Stimulated activated CD8-positive, alpha-beta memory T cell treated with anti-CD3 and anti-CD28 coated beads, Interleukin-7, amount 100 ng/mL, for 48 hours (primary cell): ENCODE measurements around the gene PLOD1.
"Not testable (repeated sequence)": the region's sequence is repeated elsewhere in the genome, so short reads cannot be mapped to it uniquely, and the experiment has no call there.

Experiments used
- DNase-seq, 2 donors: peaks; one replicate each; pipeline ENCODE4 v3.0.0-alpha.2; 2020; ENCODE audit warnings: low read depth in 1 of 2; ENCODE audit errors: extremely low read depth in 1 of 2

PLOD1 gene

GRCh38 chr1:11938722-11939526 lies 4.4 kb downstream of the PLOD1 start:
- DNase-seq: no peak

DNA sequence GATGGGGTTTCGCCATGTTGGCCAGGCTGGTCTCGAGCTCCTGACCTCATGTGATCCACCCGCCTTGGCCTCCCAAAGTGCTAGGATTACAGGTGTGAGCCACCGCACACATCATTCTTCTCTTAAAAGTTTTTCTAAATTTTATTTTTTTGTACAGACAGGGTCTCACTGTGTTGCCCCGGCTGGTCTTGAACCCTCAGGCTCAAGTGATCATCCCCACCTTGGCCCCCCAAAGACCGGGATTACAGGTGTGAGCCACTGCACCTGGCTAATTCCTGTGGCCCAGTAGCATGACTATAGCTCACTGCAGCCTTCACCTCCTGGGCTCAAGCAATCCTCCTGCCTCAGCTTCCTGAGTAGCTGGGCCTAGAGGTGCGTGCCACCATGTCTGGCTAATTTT lies 5.3 kb downstream of the PLOD1 start:
- DNase-seq: not testable (repeated sequence)

DNA sequence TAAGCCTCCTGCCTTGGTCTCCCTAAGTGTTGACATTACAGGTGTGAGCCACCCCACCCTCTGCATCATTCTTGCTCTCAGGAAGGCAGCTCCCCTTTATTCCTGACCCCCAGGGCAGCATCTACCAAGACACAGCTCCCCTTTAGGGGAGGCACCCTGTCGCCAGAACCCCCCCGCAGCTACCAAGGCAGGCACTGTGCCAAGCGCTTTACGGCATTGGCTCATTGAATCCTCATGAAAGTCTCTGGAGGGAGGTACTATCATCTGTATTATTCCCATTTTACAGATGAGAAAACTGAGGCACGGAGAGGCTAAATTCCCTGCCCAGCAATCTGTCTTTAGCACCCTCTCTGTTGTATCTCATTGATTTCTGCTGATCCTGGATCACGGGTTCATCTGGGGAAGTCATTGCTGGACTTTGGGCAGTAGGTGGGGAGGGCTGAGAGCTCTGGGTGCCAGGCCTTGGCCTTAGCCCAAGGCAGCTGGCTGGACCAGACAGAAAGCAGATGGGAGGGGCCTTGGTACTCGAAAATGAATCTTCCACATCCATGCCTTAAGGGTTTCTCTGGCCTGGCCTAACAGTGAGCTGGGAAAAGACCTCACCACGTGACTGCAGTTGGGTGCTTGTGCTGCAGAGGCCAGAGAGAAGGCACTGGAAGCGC lies 5.9 kb downstream of the PLOD1 start:
- no peak for DNase-seq

- DNase-seq: no peak
Measured at GRCh38 chr1:11942280-11942679, 7.8 kb downstream of the PLOD1 start.

- DNase-seq: no peak
Measured at GRCh38 chr1:11943619-11944018, 9.1 kb downstream of the PLOD1 start.

DNA sequence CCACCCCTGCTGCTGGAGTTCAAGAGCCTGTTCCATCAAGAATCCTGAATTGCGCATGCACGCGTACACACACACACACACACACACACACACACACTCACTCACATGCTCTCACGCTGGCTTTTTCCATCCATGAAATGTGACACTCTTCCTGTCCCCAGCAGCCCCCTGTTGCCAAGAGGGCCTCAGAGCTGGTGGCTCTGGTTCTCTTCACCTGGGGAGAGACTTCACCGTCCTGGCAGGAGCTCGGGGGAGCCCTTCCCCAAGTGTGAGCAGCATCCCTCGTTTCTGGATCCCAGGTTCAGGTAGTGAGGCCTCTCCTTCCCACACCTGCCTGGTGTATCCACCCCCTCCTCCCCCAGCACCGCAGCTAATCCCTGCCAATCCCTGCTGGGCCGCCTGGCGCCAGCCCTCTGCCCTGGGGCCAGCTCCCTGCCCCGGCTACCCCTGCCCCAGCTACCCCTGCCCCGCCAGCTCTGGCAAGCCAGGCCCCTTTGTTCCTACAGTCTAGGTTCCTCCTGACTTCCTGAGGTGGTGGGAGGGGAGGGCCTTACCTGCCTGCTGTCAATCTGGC lies 9.9 kb downstream of the PLOD1 start:
- no peak for DNase-seq

DNA sequence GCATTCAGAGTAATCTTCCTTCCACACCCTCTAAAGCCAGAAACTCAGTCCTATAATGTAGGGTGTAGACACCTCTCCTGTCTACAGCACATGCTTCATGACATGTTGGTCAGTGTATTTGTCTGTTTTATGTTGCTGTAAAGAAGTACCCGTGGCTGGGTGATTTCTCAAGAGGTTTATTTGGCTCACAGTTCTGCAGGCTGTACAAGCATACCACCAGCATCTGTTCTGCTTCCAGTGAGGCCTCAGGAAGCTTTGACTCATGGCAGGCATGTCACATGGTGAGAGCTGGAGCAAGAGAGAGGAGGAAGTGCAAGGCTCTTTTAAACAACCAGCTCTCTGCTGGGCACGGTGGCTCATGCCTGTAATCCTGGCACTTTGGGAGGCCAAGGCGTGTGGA lies 12.1 kb downstream of the PLOD1 start:
- no peak for DNase-seq

DNA sequence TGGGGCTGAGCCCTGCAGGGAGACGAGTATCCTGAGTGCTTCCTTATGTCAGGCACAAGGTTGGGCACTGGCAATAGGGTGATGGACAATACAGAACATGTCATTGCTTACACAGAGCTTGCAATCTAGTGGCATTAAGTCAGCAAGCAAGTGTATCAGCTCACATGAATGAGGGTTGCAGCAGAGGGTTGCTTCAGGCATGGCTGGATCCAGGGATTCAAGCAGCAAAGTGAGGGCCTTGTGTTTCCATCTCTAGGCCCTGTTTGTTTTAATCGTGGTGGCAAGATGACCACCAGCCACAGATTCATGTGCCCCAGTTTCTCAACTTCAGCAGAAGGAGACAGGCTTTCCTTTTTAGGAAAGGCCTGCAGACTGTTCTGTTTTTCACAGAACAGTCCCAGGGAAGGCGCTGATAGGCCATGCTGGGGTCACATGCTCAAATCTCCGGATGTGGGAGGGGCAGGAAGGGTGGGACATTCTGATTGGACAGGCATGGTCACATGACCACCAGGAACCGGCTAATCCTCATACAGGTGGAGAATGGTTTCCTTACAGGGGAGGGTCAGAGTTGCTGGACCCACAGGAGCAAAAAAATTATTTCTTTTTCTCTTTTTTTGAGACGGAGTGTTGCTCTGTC lies 14.4 kb downstream of the PLOD1 start:
- DNase-seq: no peak

GRCh38 chr1:11951901-11952300 lies 17.4 kb downstream of the PLOD1 start:
- DNase-seq: no peak

GRCh38 chr1:11952455-11953109 lies 18.1 kb downstream of the PLOD1 start:
- DNase-seq: no peak

GRCh38 chr1:11955221-11955620 lies 20.7 kb downstream of the PLOD1 start:
- no peak for DNase-seq

DNA sequence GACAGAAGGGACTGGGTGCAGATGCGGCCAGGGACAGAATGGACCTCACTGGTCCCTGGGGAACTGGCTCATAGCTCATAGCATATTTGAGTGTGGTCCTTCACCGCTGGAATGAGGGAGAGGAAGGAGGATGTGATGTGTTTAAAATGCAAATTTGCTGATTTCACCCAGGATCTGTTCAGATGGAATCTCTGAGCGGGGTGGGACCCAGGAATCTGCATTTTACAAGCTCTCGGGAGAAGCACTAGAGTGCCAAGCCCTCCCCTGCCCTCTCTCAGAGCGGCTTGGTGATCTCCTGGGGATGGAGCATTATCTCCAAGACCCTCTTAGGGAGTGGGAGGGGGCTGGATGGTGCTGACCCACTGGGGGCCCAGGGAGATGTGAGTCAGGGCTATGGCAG lies 22.9 kb downstream of the PLOD1 start:
- no peak for DNase-seq

GRCh38 chr1:11957897-11958296 lies 23.4 kb downstream of the PLOD1 start:
- DNase-seq: no peak

DNA sequence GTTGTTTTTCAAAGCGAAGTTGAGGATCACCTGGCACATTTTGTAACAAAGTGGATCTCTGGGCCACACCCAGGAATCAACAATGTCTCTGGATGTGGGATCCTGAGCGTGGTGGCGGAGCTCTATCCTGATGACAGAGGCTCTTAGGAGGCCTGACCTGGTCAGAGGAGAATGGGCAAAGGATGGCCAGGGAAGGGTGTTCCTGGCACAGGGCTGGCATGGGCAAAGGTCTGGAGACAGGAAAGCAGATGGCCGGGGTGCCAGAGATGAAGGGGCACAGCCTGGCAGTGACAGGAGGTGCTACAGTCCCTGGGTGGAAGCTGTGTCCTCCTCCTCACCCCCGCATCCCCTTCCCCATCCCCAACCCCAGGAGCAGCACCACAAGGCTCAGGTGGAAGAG lies 25.8 kb downstream of the PLOD1 start:
- no peak for DNase-seq

DNA sequence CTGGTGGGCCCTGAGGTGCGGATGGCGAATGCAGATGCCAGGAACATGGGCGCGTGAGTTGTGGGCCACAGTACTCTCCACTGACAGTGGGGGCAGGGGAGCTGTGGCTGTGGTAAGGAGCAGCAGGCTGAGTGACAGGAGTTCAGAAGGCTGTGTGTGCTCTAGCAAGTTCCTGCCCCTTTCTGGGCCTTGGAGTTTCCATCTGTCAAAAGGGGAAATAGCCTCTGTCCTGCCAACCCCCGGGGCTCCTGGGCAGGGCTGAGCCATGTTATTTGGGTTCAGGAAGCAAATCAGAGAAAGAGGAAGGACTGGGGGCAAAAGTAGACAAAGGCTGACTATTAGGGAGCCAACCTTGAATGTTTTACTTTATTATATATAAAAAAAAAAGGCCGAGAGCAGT lies 26.2 kb downstream of the PLOD1 start:
- no peak for DNase-seq

DNA sequence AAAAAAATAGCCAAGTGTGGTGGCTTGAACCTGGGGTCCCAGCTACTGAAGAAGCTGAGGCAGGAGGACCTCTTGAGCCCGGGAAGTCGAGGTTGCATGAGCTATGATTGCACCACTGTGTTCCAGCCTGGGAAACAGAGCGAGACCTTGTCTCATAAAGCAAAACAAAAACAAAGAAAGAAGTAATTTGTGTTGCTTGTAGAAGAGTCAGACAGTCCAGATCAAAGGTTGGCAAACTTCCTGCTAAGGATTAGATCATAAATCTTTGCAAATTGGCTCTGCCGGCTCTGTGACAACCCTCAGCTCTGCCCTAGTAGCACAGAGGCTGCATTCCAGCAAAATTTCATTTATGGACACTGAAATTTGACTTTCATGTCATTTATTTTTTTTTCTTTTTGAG lies 26.7 kb downstream of the PLOD1 start:
- no peak for DNase-seq

DNA sequence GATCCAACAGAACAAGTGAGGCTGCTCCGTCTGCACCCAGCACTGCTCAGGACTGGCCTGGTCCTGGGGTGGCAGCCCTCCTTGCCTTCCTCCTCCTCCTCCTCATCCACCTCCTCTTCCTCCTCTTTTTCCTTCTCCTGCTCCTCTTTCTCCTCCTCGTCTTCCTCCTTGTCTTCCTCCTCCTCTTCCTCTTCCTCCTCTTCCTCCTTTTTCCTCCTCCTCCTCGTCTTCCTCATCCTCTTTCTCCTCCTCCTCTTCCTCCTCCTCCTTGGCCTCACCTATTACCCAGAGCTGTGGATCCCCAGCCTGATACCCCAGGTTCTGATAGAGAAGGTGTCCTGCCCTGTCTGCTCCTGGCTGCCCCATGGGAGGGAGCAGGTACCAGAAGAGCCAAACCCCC lies 29.1 kb downstream of the PLOD1 start:
- DNase-seq: no peak

DNA sequence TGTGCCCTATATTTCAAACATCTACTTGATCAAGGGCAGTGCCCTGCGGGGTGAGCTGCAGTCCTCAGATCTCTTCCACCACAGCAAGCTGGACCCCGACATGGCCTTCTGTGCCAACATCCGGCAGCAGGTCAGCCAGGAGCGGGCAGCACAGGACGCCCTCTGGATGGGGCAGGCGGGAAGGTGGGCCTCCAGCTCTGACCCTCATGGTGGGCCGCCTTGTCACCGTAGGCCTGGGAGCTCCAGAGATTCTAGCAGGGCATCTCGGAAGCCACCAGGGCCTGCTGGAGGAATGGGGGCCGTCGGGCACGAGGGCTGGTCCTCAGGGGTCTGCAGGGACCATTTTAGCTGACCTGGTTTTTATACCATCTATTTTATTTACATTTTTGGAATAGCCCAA lies 30.1 kb downstream of the PLOD1 start:
- DNase-seq: no peak

- no peak for DNase-seq
Measured at GRCh38 chr1:11967028-11967547, 32.6 kb downstream of the PLOD1 start.

DNA sequence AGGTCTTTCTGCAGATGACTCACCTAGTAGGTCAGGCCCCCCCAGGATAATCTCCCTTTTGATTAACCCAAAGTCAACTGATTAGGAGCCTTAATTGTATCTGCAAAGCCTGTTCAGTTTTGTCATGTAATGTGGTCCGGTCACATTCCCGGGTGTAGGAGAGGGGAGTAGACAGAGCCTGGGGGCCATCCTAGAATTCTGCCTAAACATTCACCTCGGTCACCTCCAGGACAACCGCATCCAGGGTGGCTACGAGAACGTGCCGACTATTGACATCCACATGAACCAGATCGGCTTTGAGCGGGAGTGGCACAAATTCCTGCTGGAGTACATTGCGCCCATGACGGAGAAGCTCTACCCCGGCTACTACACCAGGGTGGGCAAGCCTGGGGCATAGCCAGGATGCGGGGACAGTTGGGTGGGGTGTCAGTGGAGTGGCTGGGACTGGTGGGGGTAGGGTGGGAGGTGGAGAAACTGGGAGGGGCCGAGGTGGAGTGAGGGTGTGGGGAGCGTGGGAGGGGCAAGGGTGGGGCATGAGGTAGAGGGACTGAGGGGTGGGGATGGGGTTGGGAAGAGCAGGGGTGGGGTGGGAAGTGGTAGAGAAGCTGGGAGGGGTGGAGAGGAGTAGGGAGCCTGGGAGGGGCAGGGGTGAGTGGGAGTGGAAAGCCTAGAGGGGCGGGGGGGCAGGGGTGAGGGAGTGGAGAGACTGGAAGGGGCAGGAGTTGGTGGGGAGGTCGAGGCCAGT lies 36.1 kb downstream of the PLOD1 start:
- DNase-seq: no peak
